ENCODE data around the gene VPS52. TPM values are rescaled to one million over a fixed set of nuclear protein-coding genes. Genes with fewer than 3 reads are reported as not detected.

The VPS52 gene
- total and polyA plus RNA-seq, 2 donors (not counting 1 experiment from before 2014, with no cell fraction given) = 100 to 144 TPM

DNA sequence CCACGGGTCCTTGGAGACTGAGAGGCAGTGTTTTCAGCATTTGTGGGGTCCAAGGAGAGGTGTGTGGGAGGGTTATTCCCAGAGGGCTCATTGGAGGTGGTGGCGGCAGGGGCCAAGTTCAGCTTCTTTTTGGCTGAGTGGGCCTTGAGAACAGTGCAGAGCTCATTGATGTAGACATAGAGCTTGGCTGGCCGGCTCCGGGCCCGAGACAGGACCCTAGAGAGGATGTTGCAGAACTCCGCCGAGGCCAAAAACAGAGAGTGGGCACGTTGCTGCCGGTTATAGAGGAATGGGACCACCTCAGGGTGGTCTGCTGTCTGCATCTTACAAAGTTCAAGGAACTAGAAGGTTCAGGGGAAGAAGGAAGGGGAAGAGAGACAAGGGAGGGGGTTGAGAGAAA is 49.6 kb upstream of the VPS52 start:
- H3K27ac Mint-ChIP-seq = peak overlapping the region; percentile 71
- Histone ChIP-seq H3K4me1 (ENCODE audit: control insufficient read depth in 2 of 2, insufficient read depth in 2 of 2, low read length in 2 of 2) (peaks cover 59 to 81% of the 10 kb centered on the region in 2 donors), H3K79me2 (ENCODE audit: control insufficient read depth, insufficient read depth, low read length) (peaks cover 60% of the 10 kb centered on the region), H3K9me3 (ENCODE audit: control extremely low read depth in 1 of 3, control insufficient read depth in 2 of 3, insufficient read depth in 1 of 3, low read length in 2 of 3) (no peaks in the 10 kb centered on the region), H3K36me3 (replicated peaks in 1 of 2; ENCODE audit: control extremely low read depth in 1 of 2, control insufficient read depth in 1 of 2, extremely low read depth in 1 of 2, insufficient read depth in 2 of 2, low read length in 1 of 2) (peaks cover 3 to 37% of the 10 kb centered on the region in 2 experiments), H4K20me1 (ENCODE audit: control insufficient read depth, insufficient read depth, low read length, poor library complexity, severe bottlenecking) (peaks cover 34% of the 10 kb centered on the region), H3K9ac (ENCODE audit: low read length) (peak overlapping the region; percentile 76), H3K27ac (ENCODE audit: low read length in 2 of 2) (peak overlapping the region in 1 of 2 donors; percentile 85), H2AFZ (ENCODE audit: insufficient read depth, low read depth, low read length, poor library complexity, severe bottlenecking) (no peak overlapping the region), H3K4me2 (replicated peaks; ENCODE audit: low read depth, low read length, poor library complexity, severe bottlenecking) (peak overlapping the region; percentile 88), H3K4me3 (ENCODE audit: control extremely low read depth in 1 of 5, extremely low read depth in 1 of 5, insufficient read depth in 1 of 5, low read depth in 2 of 5, low read length in 4 of 5) (peak overlapping the region in 3 of 5 experiments; percentile 72 to 91 (median 81)), H3K27me3 (replicated peaks in 1 of 4; ENCODE audit: control extremely low read depth in 1 of 4, control insufficient read depth in 3 of 4, insufficient read depth in 4 of 4, low read length in 3 of 4) (no peaks in the 10 kb centered on the region)
- WGBS (ENCODE audit: insufficient coverage) = 86% methylated on average over 9 of the region's 9 CpGs
- H3K4me1 Mint-ChIP-seq = peaks cover 79% of the 10 kb centered on the region
- H3K4me3 Mint-ChIP-seq = peak overlapping the region; percentile 91
- no peak for ATAC-seq (ENCODE audit: low read depth)
- ChIA-PET POLR2A (interaction anchor here (1.5 kb wide), 1 partner anchor 44 kb away, joined by 7 read pairs; the partner anchor contains the start of gene B3GALT4), CTCF (no interaction called here)
- no peaks in the 10 kb centered on the region for H3K9me3 Mint-ChIP-seq (ENCODE audit: insufficient read depth)
- intact Hi-C loops (cut with micrococcal nuclease) = no loop called here
- no peak for DNase-seq
- H3K27me3 Mint-ChIP-seq = no peaks in the 10 kb centered on the region
- TF ChIP-seq EZH2 (IDR thresholded peaks at IDR 0.05; ENCODE audit: borderline replicate concordance, insufficient read depth, low read depth, low read length, poor library complexity, severe bottlenecking) = no peak
- TF ChIP-seq, protein P1, sequence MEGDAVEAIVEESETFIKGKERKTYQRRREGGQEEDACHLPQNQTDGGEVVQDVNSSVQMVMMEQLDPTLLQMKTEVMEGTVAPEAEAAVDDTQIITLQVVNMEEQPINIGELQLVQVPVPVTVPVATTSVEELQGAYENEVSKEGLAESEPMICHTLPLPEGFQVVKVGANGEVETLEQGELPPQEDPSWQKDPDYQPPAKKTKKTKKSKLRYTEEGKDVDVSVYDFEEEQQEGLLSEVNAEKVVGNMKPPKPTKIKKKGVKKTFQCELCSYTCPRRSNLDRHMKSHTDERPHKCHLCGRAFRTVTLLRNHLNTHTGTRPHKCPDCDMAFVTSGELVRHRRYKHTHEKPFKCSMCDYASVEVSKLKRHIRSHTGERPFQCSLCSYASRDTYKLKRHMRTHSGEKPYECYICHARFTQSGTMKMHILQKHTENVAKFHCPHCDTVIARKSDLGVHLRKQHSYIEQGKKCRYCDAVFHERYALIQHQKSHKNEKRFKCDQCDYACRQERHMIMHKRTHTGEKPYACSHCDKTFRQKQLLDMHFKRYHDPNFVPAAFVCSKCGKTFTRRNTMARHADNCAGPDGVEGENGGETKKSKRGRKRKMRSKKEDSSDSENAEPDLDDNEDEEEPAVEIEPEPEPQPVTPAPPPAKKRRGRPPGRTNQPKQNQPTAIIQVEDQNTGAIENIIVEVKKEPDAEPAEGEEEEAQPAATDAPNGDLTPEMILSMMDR (IDR thresholded peaks at IDR 0.05) = no peak

DNA sequence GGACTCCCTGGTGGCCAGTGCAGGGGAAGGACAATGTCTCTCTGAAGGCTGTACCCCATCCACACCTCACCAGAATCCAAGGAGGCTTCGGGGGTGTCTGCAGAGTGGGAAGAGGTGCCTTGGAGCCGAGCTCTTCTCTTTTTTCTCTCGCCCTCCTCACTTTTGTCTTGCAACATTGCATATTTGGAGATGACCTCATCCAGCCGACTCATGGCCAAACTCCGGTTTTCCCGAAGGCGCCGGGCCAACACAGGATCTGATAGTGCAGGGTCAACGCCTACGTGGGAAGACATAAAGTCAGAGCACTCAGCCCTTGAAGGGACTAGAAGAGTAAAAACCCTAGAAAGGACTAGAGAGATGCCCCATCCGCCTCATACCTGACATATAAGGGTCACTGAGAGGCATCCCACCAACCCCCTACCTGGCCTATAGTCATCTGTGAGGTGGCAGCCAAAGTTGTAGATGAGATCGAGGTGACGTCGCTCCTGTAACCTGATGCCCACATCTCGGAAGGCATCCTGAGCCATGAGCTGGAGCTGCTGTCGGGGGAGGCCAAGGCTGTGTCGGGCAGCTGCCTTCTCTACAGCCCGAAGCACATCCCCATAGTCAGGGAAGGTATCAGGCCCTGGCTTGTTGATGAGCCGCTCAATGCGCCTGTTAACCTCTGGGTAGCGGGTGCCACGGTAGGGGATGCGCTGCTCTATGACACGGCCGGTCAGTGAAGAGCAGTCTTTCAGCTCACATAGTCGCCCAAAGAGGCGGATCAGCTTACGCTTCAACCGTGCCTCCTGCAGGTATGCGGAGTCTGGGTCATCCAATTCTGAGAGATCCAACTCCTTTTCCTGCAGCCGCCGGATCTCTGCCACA is 48.9 kb upstream of the VPS52 start:
- H3K4me3 ChIP-seq (ENCODE audit: control extremely low read depth in 1 of 5, extremely low read depth in 1 of 5, insufficient read depth in 1 of 5, low read depth in 2 of 5, low read length in 4 of 5) = peak overlapping the region in 1 of 5 experiments; percentile 8

More for the DNA sequence above, 48.9 kb upstream of the VPS52 start:
- H3K36me3 ChIP-seq (replicated peaks in 1 of 2; ENCODE audit: control extremely low read depth in 1 of 2, control insufficient read depth in 1 of 2, extremely low read depth in 1 of 2, insufficient read depth in 2 of 2, low read length in 1 of 2) = peaks cover 3 to 44% of the 10 kb centered on the region in 2 experiments
- peaks cover 62 to 82% of the 10 kb centered on the region in 2 donors for H3K4me1 ChIP-seq (ENCODE audit: control insufficient read depth in 2 of 2, insufficient read depth in 2 of 2, low read length in 2 of 2)
- ChIA-PET POLR2A (interaction anchor here (1.5 kb wide), 1 partner anchor 43 kb away, joined by 7 read pairs; the partner anchor contains the start of gene B3GALT4), CTCF (no interaction called here)
- H3K9me3 ChIP-seq (ENCODE audit: control extremely low read depth in 1 of 3, control insufficient read depth in 2 of 3, insufficient read depth in 1 of 3, low read length in 2 of 3) = no peaks in the 10 kb centered on the region
- H3K79me2 ChIP-seq (ENCODE audit: control insufficient read depth, insufficient read depth, low read length) = peaks cover 67% of the 10 kb centered on the region
- intact Hi-C loops (cut with micrococcal nuclease) = no loop called here
- no peak for DNase-seq
- H2AFZ ChIP-seq (ENCODE audit: insufficient read depth, low read depth, low read length, poor library complexity, severe bottlenecking) = no peak overlapping the region
- peak overlapping the region; percentile 88 for H3K4me2 ChIP-seq (replicated peaks; ENCODE audit: low read depth, low read length, poor library complexity, severe bottlenecking)
- no peaks in the 10 kb centered on the region for H3K27me3 Mint-ChIP-seq
- peak overlapping the region; percentile 91 for H3K4me3 Mint-ChIP-seq
- peak overlapping the region; percentile 74 for H3K27ac Mint-ChIP-seq
- no peaks in the 10 kb centered on the region for H3K27me3 ChIP-seq (replicated peaks in 1 of 4; ENCODE audit: control extremely low read depth in 1 of 4, control insufficient read depth in 3 of 4, insufficient read depth in 4 of 4, low read length in 3 of 4)
- peak overlapping the region; percentile 76 for H3K9ac ChIP-seq (ENCODE audit: low read length)
- H3K9me3 Mint-ChIP-seq (ENCODE audit: insufficient read depth) = no peaks in the 10 kb centered on the region
- peak overlapping the region in 1 of 2 donors; percentile 85 for H3K27ac ChIP-seq (ENCODE audit: low read length in 2 of 2)
- H3K4me1 Mint-ChIP-seq = peaks cover 83% of the 10 kb centered on the region
- ATAC-seq (ENCODE audit: low read depth) = no peak
- TF ChIP-seq, protein P1 (IDR thresholded peaks at IDR 0.05) = no peak
- no peak for TF ChIP-seq EZH2 (IDR thresholded peaks at IDR 0.05; ENCODE audit: borderline replicate concordance, insufficient read depth, low read depth, low read length, poor library complexity, severe bottlenecking)
- 96% methylated on average over 28 of the region's 32 CpGs for WGBS (ENCODE audit: insufficient coverage)
- peaks cover 34% of the 10 kb centered on the region for H4K20me1 ChIP-seq (ENCODE audit: control insufficient read depth, insufficient read depth, low read length, poor library complexity, severe bottlenecking)

Measured in B cell (primary cell).